Endothelial cell of umbilical vein (primary cell): ENCODE data around the gene GPR83. TPM values are rescaled to one million over a fixed set of nuclear protein-coding genes. Genes with fewer than 3 reads are reported as not detected.

ENCODE experiments used
- BruUV-seq: library from RNA; stranded (reverse); fragments of 400-500 nt; replicated peaks from 2 replicates; lab custom pipeline; 2021; lab: Mats Ljungman, UMichigan
- CTCF ChIA-PET: fragments of 300-600, 350-600 bp; sonication (Branson Sonifier 250); formaldehyde crosslinking; loops from one replicate; lab custom pipeline; 2021; ENCODE audit warnings: antibody characterized with exemption, inconsistent platforms; lab: Charles Lee
- POLR2A ChIA-PET: fragments of 300-600, 350-600 bp; sonication (Branson Sonifier 250); formaldehyde crosslinking; loops from one replicate; lab custom pipeline; 2021; ENCODE audit warnings: antibody characterized with exemption, inconsistent platforms; lab: Charles Lee
- DNase-seq: peaks from one replicate; pipeline ENCODE4 v3.0.0-alpha.2; 2011; ENCODE audit warnings: low read depth, low spot score
- FAIRE-seq: peaks from 2 replicates; lab custom pipeline; 2011; peaks lifted over from hg19 to GRCh38; lab: Jason Lieb, UNC
- H2AFZ ChIP-seq: 2 replicates; pipeline ENCODE4 v1.6.0; 2012; ENCODE audit warnings: low read depth, low read length, control low read depth, inconsistent platforms
- H3K27ac ChIP-seq: 2 replicates; pipeline ENCODE4 v1.5.1; 2011; ENCODE audit warnings: low read depth, mild to moderate bottlenecking, control low read depth, low read length, moderate library complexity; ENCODE audit not compliant: insufficient read depth
- H3K27me3 ChIP-seq, 2 experiments: 2 replicates each; pipeline versions ENCODE4 v1.6.0 to v1.6.1; 2011; ENCODE audit warnings: low read length in 2 of 2, mixed read lengths in 1 of 2; ENCODE audit not compliant: control insufficient read depth in 2 of 2, insufficient read depth in 2 of 2
- H3K36me3 ChIP-seq, 2 experiments: 2 replicates in 1 of 2; 3 replicates in 1 of 2; pipeline ENCODE4 v1.5.1; 2011; ENCODE audit warnings: low read length in 2 of 2, mild to moderate bottlenecking in 1 of 2, moderate library complexity in 1 of 2; ENCODE audit not compliant: control insufficient read depth in 2 of 2, insufficient read depth in 2 of 2; ENCODE audit errors: extremely low read depth in 1 of 2
- H3K4me1 ChIP-seq: 3 replicates; pipeline ENCODE4 v1.5.1; 2011; ENCODE audit warnings: mild to moderate bottlenecking, low read length; ENCODE audit not compliant: control insufficient read depth, insufficient read depth; ENCODE audit errors: extremely low read depth
- H3K4me2 ChIP-seq: 2 replicates; pipeline ENCODE4 v1.6.1; 2011; ENCODE audit warnings: low read length, control low read depth, mixed read lengths; ENCODE audit not compliant: insufficient read depth
- H3K4me3 ChIP-seq, 3 experiments: fragments of 200-600 bp in 1 of 3; sonication (generic), shearing (Covaris generic) in 1 of 3; replicated peaks in 1 of 3; 2 replicates each; pipeline ENCODE4 v1.5.1; 2011 to 2016; ENCODE audit warnings: control low read depth in 3 of 3, low read length in 3 of 3, mild to moderate bottlenecking in 2 of 3, inconsistent platforms in 1 of 3, low read depth in 1 of 3, moderate library complexity in 1 of 3; ENCODE audit not compliant: insufficient read depth in 1 of 3
- H3K79me2 ChIP-seq: 2 replicates; pipeline ENCODE4 v1.6.0; 2012; ENCODE audit warnings: low read length, inconsistent platforms; ENCODE audit not compliant: control insufficient read depth, insufficient read depth
- H3K9ac ChIP-seq: replicated peaks from 2 replicates; pipeline ENCODE3; 2011; ENCODE audit warnings: low read length, control low read depth; ENCODE audit not compliant: insufficient read depth; ENCODE audit errors: extremely low read depth
- H3K9me1 ChIP-seq: replicated peaks from 3 replicates; pipeline ENCODE4 v1.6.0; 2011; ENCODE audit warnings: mild to moderate bottlenecking, low read length; ENCODE audit not compliant: control insufficient read depth, insufficient read depth; ENCODE audit errors: extremely low read depth
- H3K9me3 ChIP-seq: replicated peaks from 2 replicates; pipeline ENCODE4 v1.5.1; 2012; ENCODE audit warnings: low read length, inconsistent platforms; ENCODE audit not compliant: control insufficient read depth, insufficient read depth
- H4K20me1 ChIP-seq: replicated peaks from 2 replicates; pipeline ENCODE3; 2011; ENCODE audit warnings: mild to moderate bottlenecking, low read length; ENCODE audit not compliant: control insufficient read depth, insufficient read depth; ENCODE audit errors: extremely low read depth
- EZH2 ChIP-seq: IDR thresholded peaks from 2 replicates; pipeline ENCODE4 v1.6.1; 2012; ENCODE audit warnings: borderline replicate concordance, low read depth, mild to moderate bottlenecking, moderate library complexity, low read length, inconsistent platforms; ENCODE audit not compliant: severe bottlenecking
- FOS ChIP-seq: IDR thresholded peaks from 2 replicates; pipeline ENCODE4 v1.6.1; 2011; ENCODE audit warnings: mild to moderate bottlenecking, low read length, moderate library complexity, borderline replicate concordance; ENCODE audit not compliant: insufficient read depth
- GATA2 ChIP-seq: IDR thresholded peaks from 2 replicates; pipeline ENCODE4 v1.7.0; 2011; ENCODE audit warnings: low read depth, mild to moderate bottlenecking, moderate library complexity, mixed read lengths, low read length; ENCODE audit not compliant: insufficient read length, insufficient read depth
- JUN ChIP-seq: IDR thresholded peaks from 2 replicates; pipeline ENCODE4 v1.6.1; 2011; ENCODE audit warnings: borderline replicate concordance, low read depth; ENCODE audit not compliant: insufficient read length, insufficient read depth
- MYC ChIP-seq: IDR thresholded peaks from one replicate; pipeline ENCODE4 v1.6.1; 2011; ENCODE audit warnings: mild to moderate bottlenecking, low read depth, low read length
- POLR2A ChIP-seq: IDR thresholded peaks from 2 replicates; pipeline ENCODE4 v1.6.1; 2012; ENCODE audit warnings: low read depth, mild to moderate bottlenecking, control low read depth, low read length
- POLR2AphosphoS5 ChIP-seq: IDR thresholded peaks from 2 replicates; pipeline ENCODE4 v1.6.1; 2012; ENCODE audit warnings: low read depth, mild to moderate bottlenecking, control low read depth, low read length, moderate library complexity; ENCODE audit not compliant: insufficient read depth
- dilution Hi-C: fragments of 300-500 bp; cut with MboI; formaldehyde crosslinking; loops from one replicate; pipeline ENCODE4 v1.15.0; 2019; ENCODE audit warnings: low sequenced_read_pairs; ENCODE audit not compliant: extremely low pct_ligation_motif_present
- intact Hi-C: fragments of 100-400 bp; cut with micrococcal nuclease; formaldehyde crosslinking; loops from one replicate; pipeline ENCODE4 v1.10.0; 2022
- polyA plus RNA-seq, 4 experiments: library from polyadenylated mRNA; depleted of rRNA in 3 of 4; stranded (reverse) in 3 of 4; unstranded in 1 of 4; fragments of >200 nt; gene quantifications; 2 replicates each; pipeline versions ENCODE4 v1.2.1 to v1.2.3, GENCODE V29; 2011 to 2012; ENCODE audit warnings: missing spikeins in 1 of 4
- total RNA-seq: library from RNA; stranded (reverse); gene quantifications from 2 replicates; pipeline ENCODE4 v1.2.3, GENCODE V29; 2021
- TF ChIP-seq, protein P1 (sequence below), 2 donors: IDR thresholded peaks; 1 replicate in 1 of 2; 2 replicates in 1 of 2; pipeline ENCODE4 v1.5.1; 2011; ENCODE audit warnings: low read length in 2 of 2, mild to moderate bottlenecking in 2 of 2, moderate library complexity in 2 of 2, control low read depth in 1 of 2, inconsistent platforms in 1 of 2, low read depth in 1 of 2; ENCODE audit not compliant: insufficient read depth in 1 of 2; ENCODE audit errors: extremely low read depth in 1 of 2

GPR83 gene
- total and polyA plus RNA-seq, 2 donors (not counting 3 experiments of a cell fraction or from before 2014, with no cell fraction given), result 0.07 TPM; not detected in 1

DNA sequence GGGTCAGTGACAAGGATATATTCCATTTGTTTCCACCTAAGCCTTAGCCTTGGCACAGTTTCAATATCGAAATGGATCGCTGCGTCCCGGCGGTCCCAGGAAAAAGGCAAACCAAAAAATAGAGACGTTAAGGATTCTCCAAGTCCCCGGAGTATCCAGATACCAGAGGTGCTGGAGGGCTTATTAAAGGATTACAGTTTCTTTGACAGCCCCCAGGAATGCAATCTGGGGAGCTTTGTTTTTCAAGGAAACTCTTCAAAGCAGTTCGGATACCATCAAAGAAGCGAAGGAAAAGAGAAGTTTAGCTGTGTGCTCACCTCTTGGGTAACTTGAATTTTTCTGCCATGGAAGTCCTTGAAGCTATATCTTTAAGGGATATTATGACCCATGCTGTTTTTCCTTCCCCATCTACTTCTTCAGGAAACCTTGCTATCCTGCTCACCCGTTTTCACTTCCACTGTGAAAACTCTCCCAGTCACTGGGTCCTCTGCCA, 600 bp upstream of the GPR83 start:
- FAIRE-seq (no peak), DNase-seq (no peak)
- H2AFZ ChIP-seq, result no peak overlapping the region
- H3K79me2 ChIP-seq, result no peaks in the 10 kb centered on the region
- peaks cover 5% of the 10 kb centered on the region for H3K4me1 ChIP-seq
- H3K9me1 ChIP-seq, result no peaks in the 10 kb centered on the region
- peak overlapping the region; percentile 13 for H3K4me2 ChIP-seq
- intact Hi-C loops (no loop called here), dilution Hi-C loops (no loop called here)
- no peak overlapping the region for H3K27ac ChIP-seq
- H3K9me3 ChIP-seq, result no peaks in the 10 kb centered on the region
- CTCF ChIA-PET, result interaction anchor here (1.0 to 2.0 kb wide), 2 partner anchors 16 to 506 kb away, joined by 3 to 4 read pairs; no protein-coding TSS in a partner anchor
- no peaks in the 10 kb centered on the region for H3K36me3 ChIP-seq
- peaks cover 22 to 32% of the 10 kb centered on the region in 2 experiments for H3K27me3 ChIP-seq
- POLR2A ChIA-PET, result no interaction called here
- TF ChIP-seq MYC (no peak), EZH2 (peak; percentile 7), POLR2AphosphoS5 (no peak), GATA2 (no peak)
- no peak overlapping the region for H3K9ac ChIP-seq
- no TSS peak for BruUV-seq
- H3K4me3 ChIP-seq, result no peak overlapping the region
- H4K20me1 ChIP-seq, result no peaks in the 10 kb centered on the region

DNA sequence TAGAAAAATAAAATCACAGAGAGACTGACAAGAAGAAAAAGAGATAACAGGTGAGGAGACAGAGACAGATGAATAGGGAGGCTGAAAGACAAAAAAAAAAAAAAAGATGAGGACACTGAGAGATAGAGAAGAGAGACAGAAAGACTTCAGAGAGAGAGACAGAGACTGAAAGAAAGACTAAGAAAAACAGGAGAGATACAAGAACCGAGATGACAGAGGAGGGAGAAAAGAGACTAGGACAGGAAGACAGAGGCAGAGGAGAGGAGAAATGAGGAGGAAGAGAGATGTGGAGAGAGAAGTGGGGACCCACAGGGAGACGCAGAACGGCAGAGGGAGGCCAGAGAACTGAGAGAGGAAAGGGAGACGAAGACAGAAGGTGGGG, 771 bp downstream of the GPR83 start:
- FAIRE-seq (no peak), DNase-seq (no peak)
- ChIA-PET POLR2A (no interaction called here), CTCF (no interaction called here)
- no peak overlapping the region for H3K9ac ChIP-seq
- no peak for TF ChIP-seq GATA2
- no peak for TF ChIP-seq JUN
- no peak for TF ChIP-seq POLR2A
- no peak for TF ChIP-seq MYC
- no peak for TF ChIP-seq EZH2
- TF ChIP-seq FOS, result no peak
- TF ChIP-seq, protein P1, sequence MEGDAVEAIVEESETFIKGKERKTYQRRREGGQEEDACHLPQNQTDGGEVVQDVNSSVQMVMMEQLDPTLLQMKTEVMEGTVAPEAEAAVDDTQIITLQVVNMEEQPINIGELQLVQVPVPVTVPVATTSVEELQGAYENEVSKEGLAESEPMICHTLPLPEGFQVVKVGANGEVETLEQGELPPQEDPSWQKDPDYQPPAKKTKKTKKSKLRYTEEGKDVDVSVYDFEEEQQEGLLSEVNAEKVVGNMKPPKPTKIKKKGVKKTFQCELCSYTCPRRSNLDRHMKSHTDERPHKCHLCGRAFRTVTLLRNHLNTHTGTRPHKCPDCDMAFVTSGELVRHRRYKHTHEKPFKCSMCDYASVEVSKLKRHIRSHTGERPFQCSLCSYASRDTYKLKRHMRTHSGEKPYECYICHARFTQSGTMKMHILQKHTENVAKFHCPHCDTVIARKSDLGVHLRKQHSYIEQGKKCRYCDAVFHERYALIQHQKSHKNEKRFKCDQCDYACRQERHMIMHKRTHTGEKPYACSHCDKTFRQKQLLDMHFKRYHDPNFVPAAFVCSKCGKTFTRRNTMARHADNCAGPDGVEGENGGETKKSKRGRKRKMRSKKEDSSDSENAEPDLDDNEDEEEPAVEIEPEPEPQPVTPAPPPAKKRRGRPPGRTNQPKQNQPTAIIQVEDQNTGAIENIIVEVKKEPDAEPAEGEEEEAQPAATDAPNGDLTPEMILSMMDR (IDR thresholded peaks at IDR 0.05; ENCODE audit: extremely low read depth in 1 of 2, insufficient read depth in 1 of 2, low read depth in 1 of 2, low read length in 2 of 2), result no peak
- no peak for TF ChIP-seq POLR2AphosphoS5
- H3K4me1 ChIP-seq, result peaks cover 5% of the 10 kb centered on the region
- no peaks in the 10 kb centered on the region for H3K9me1 ChIP-seq
- H3K27ac ChIP-seq, result no peak overlapping the region
- H3K36me3 ChIP-seq, result no peaks in the 10 kb centered on the region
- peaks cover 22 to 32% of the 10 kb centered on the region in 2 experiments for H3K27me3 ChIP-seq
- intact Hi-C loops (no loop called here), dilution Hi-C loops (no loop called here)
- H3K79me2 ChIP-seq, result no peaks in the 10 kb centered on the region
- peak overlapping the region; percentile 73 for H2AFZ ChIP-seq
- H4K20me1 ChIP-seq, result no peaks in the 10 kb centered on the region
- no peaks in the 10 kb centered on the region for H3K9me3 ChIP-seq
- peak overlapping the region; percentile 13 for H3K4me2 ChIP-seq
- H3K4me3 ChIP-seq, result no peak overlapping the region
- BruUV-seq, result no TSS peak
